Natural killer cell (primary cell): Measurements from ENCODE around the gene HOXA9. TPM values are rescaled to one million over a fixed set of nuclear protein-coding genes. Genes with fewer than 3 reads are reported as not detected.

ENCODE experiments used
- ATAC-seq, 3 donors: fragments of 150-1000 bp in 2 of 3; fragments of 200-7000 bp in 1 of 3; cut with Tn5 transposase; 1 replicate in 1 of 3; 2 replicates in 2 of 3; pipeline ENCODE4 v1.10.0; 2021; ENCODE audit warnings: mild to moderate bottlenecking in 2 of 3, moderate library complexity in 2 of 3
- DNase-seq, 2 donors: peaks; one replicate each; pipeline versions ENCODE4 v3.0.0 to v3.0.0-alpha.2; 2013 to 2021; ENCODE audit warnings: mixed read lengths in 1 of 2
- H3K27ac ChIP-seq: one replicate; pipeline ENCODE4 v1.5.1; 2013; ENCODE audit warnings: mild to moderate bottlenecking, low read length
- H3K27me3 ChIP-seq: one replicate; pipeline ENCODE4 v1.6.1; 2013; ENCODE audit warnings: low read length; ENCODE audit not compliant: control insufficient read depth, insufficient read depth
- H3K36me3 ChIP-seq: one replicate; pipeline ENCODE4 v1.6.1; 2013; ENCODE audit warnings: low read length; ENCODE audit not compliant: control insufficient read depth, insufficient read depth
- H3K4me1 ChIP-seq: one replicate; pipeline ENCODE4 v1.6.1; 2013; ENCODE audit warnings: low read length; ENCODE audit not compliant: control insufficient read depth, insufficient read depth
- H3K4me3 ChIP-seq: one replicate; pipeline ENCODE4 v1.5.1; 2013; ENCODE audit warnings: low read length
- H3K9me3 ChIP-seq: one replicate; pipeline ENCODE4 v1.6.1; 2013; ENCODE audit warnings: low read length; ENCODE audit not compliant: control insufficient read depth, insufficient read depth
- H3K27ac Mint-ChIP-seq, 2 donors: one replicate each; pipeline ENCODE4 v1.8.0; 2022; ENCODE audit warnings: mild to moderate bottlenecking in 2 of 2, mixed read lengths in 2 of 2, moderate library complexity in 1 of 2
- H3K27me3 Mint-ChIP-seq, 2 donors: one replicate each; pipeline ENCODE4 v1.8.0; 2022; ENCODE audit warnings: low read depth in 2 of 2, mixed read lengths in 2 of 2
- H3K36me3 Mint-ChIP-seq: one replicate; pipeline ENCODE4 v1.8.0; 2022; ENCODE audit warnings: mixed read lengths
- H3K4me1 Mint-ChIP-seq, 2 donors: one replicate each; pipeline ENCODE4 v1.8.0; 2022; ENCODE audit warnings: mixed read lengths in 2 of 2
- H3K4me3 Mint-ChIP-seq: one replicate; pipeline ENCODE4 v1.8.0; 2022; ENCODE audit warnings: mild to moderate bottlenecking, moderate library complexity, mixed read lengths
- H3K9me3 Mint-ChIP-seq, 2 donors: one replicate each; pipeline ENCODE4 v1.8.0; 2022; ENCODE audit warnings: mixed read lengths in 2 of 2
- WGBS: methylation state at CpG from one replicate; pipeline ENCODE4 v1.1.7; 2013; ENCODE audit warnings: missing lambda C conversion rate; ENCODE audit not compliant: insufficient coverage; 5-methylcytosine and 5-hydroxymethylcytosine counted together
- intact Hi-C: fragments of 100-400 bp; cut with micrococcal nuclease; formaldehyde crosslinking; loops from one replicate; pipeline ENCODE4 v1.14.2; 2022
- total RNA-seq, 4 donors: library from RNA; stranded (reverse); fragments of 120-200 nt in 1 of 4; gene quantifications; one replicate each; pipeline versions ENCODE4 v1.2.3 to v1.2.4, GENCODE V29; 2013 to 2022
- TF ChIP-seq, protein P1 (sequence below): fragments of 200-600 bp; IDR thresholded peaks from one replicate; pipeline ENCODE4 v1.8.0; 2022; ENCODE audit warnings: antibody characterized with exemption

The HOXA9 gene
- total RNA-seq, 3 donors from 2014 or later (not counting 1 experiment from before 2014, with no cell fraction given), result 0.39 to 4.6 (median 0.42) TPM

GRCh38 chr7:27166531-27167505 is 1.5 kb upstream of the HOXA9 start:
- peaks cover 78% of the 10 kb centered on the region for H3K27me3 ChIP-seq
- Mint-ChIP-seq H3K4me1 (peaks cover 36 to 48% of the 10 kb centered on the region in 2 donors), H3K9me3 (no peaks in the 10 kb centered on the region), H3K27ac (peak overlapping the region; percentile 46 to 65), H3K4me3 (peak overlapping the region; percentile 78), H3K36me3 (peaks cover 14% of the 10 kb centered on the region), H3K27me3 (peaks cover 82% of the 10 kb centered on the region in 2 donors)
- H3K27ac ChIP-seq, result no peak overlapping the region
- TF ChIP-seq, protein P1, sequence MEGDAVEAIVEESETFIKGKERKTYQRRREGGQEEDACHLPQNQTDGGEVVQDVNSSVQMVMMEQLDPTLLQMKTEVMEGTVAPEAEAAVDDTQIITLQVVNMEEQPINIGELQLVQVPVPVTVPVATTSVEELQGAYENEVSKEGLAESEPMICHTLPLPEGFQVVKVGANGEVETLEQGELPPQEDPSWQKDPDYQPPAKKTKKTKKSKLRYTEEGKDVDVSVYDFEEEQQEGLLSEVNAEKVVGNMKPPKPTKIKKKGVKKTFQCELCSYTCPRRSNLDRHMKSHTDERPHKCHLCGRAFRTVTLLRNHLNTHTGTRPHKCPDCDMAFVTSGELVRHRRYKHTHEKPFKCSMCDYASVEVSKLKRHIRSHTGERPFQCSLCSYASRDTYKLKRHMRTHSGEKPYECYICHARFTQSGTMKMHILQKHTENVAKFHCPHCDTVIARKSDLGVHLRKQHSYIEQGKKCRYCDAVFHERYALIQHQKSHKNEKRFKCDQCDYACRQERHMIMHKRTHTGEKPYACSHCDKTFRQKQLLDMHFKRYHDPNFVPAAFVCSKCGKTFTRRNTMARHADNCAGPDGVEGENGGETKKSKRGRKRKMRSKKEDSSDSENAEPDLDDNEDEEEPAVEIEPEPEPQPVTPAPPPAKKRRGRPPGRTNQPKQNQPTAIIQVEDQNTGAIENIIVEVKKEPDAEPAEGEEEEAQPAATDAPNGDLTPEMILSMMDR, result no peak
- DNase-seq (peak in 1 of 2 donors; percentile 23), ATAC-seq (no peak)
- 24% methylated on average over 50 of the region's 50 CpGs for WGBS
- intact Hi-C loops, result loop anchor here (10.0 kb wide), 1 partner anchor 78 kb away; the partner anchor contains the start of gene EVX1
- peaks cover 73% of the 10 kb centered on the region for H3K4me1 ChIP-seq
- no peaks in the 10 kb centered on the region for H3K9me3 ChIP-seq
- H3K36me3 ChIP-seq, result no peaks in the 10 kb centered on the region
- H3K4me3 ChIP-seq, result peak overlapping the region; percentile 40

DNA sequence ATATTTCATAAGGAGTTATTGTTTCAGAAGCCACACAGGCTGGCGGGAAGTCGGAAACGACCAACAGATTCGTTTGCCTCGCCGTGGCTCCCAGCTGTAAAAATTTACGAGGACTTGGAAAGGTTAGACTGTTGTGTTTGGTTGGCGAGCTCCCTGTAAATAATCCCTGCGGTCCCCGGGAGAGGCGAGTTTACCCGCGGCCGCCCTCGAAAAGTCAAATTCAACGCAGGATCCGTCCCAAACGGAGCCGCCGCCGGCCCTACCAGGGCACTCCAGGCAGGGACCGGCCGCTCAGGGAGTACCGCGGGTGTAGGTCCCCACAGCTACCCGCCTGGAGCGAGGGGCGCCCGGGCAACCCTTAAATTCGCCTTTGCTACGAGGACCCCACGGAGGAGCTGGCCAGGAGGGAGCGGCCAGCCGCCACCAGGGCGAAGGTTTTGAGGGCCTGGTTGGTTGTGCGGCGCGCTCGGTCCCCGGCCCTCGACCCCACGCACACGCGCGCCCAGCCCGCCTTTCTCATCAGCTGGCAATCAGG is 726 bp upstream of the HOXA9 start:
- H3K9me3 ChIP-seq, result no peaks in the 10 kb centered on the region
- peaks cover 74% of the 10 kb centered on the region for H3K27me3 ChIP-seq
- H3K27ac ChIP-seq, result no peak overlapping the region
- TF ChIP-seq, protein P1, result no peak
- Mint-ChIP-seq H3K27me3 (peaks cover 75 to 76% of the 10 kb centered on the region in 2 donors), H3K36me3 (peaks cover 7% of the 10 kb centered on the region), H3K4me3 (peak overlapping the region; percentile 87), H3K9me3 (no peaks in the 10 kb centered on the region), H3K27ac (peak overlapping the region in 1 of 2 donors; percentile 69), H3K4me1 (peaks cover 28 to 44% of the 10 kb centered on the region in 2 donors)
- H3K36me3 ChIP-seq, result no peaks in the 10 kb centered on the region
- intact Hi-C loops, result loop anchor here (2.0 to 10.0 kb wide), 3 partner anchors 19 to 1309 kb away; partner anchors contain the start of genes EVX1 and HOXA11
- peak overlapping the region; percentile 40 for H3K4me3 ChIP-seq
- DNase-seq, result peak in 1 of 2 donors; percentile 49
- peaks cover 72% of the 10 kb centered on the region for H3K4me1 ChIP-seq
- 5% methylated on average over 46 of the region's 46 CpGs for WGBS
- ATAC-seq, result no peak

DNA sequence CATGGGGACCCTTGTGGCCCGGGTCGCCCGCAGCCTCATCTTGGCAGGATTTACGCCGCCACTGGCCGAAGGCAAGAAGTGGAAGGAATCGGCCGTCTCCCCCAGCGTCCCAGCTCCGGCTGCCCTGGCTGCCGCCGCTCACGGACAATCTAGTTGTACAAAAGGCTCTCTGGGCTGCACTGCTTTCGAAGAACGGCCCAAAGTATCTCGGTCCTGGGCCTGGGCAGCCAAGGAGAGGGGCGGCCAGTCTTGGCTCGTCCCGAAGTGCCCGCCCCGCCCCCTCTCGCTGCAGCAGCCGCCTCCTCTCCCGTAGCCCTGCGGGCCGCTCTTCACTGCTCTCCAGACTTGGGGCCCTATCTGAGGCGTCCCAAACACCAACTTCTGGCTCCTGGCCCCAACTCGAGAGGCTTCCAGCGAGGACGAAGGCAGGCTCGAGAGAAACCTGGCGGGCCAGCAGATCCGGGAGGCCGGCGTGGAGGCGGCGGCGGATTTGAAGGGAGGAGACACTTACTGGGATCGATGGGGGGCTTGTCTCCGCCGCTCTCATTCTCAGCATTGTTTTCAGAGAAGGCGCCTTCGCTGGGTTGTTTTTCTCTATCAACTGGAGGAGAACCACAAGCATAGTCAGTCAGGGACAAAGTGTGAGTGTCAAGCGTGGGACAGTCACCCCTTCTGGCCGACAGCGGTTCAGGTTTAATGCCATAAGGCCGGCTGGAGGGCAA is 809 bp downstream of the HOXA9 start:
- H3K36me3 Mint-ChIP-seq, result peaks cover 7% of the 10 kb centered on the region
- H3K27me3 Mint-ChIP-seq, result peaks cover 71 to 73% of the 10 kb centered on the region in 2 donors

More for the DNA sequence above, 809 bp downstream of the HOXA9 start:
- intact Hi-C loops, result loop anchor here (2.0 to 10.0 kb wide), 4 partner anchors 20 to 1308 kb away; partner anchors contain the start of genes EVX1 and HOXA11
- WGBS, result 4% methylated on average over 47 of the region's 47 CpGs
- Mint-ChIP-seq H3K4me3 (peak overlapping the region; percentile 77), H3K4me1 (peaks cover 37 to 57% of the 10 kb centered on the region in 2 donors), H3K9me3 (no peaks in the 10 kb centered on the region), H3K27ac (peak overlapping the region; percentile 26 to 60)
- no peaks in the 10 kb centered on the region for H3K36me3 ChIP-seq
- H3K9me3 ChIP-seq, result no peaks in the 10 kb centered on the region
- H3K27me3 ChIP-seq, result peaks cover 73% of the 10 kb centered on the region
- ATAC-seq, result no peak
- H3K4me3 ChIP-seq, result peak overlapping the region; percentile 40
- no peak for DNase-seq
- no peak overlapping the region for H3K27ac ChIP-seq
- peaks cover 76% of the 10 kb centered on the region for H3K4me1 ChIP-seq
- TF ChIP-seq, protein P1, result no peak
